Psoas muscle (tissue), 8 donors: ENCODE data around the gene S100A10. TPM values are rescaled to one million over a fixed set of nuclear protein-coding genes. Genes with fewer than 3 reads are reported as not detected.

Experiments used
- ATAC-seq, 4 donors: fragments of 200-7000 bp; cut with Tn5 transposase; one replicate each; pipeline ENCODE4 v1.9.1; 2020; ENCODE audit warnings: moderate library complexity in 3 of 4, mild to moderate bottlenecking in 2 of 4
- DNase-seq, 2 donors: peaks; one replicate each; pipeline ENCODE4 v3.0.0-alpha.2; 2020
- H3K27ac ChIP-seq: fragments of 200-600 bp; one replicate; pipeline ENCODE4 v1.8.0; 2022
- H3K27me3 ChIP-seq, 3 donors: fragments of 200-600 bp in 1 of 3; one replicate each; pipeline versions ENCODE4 v1.6.1 to v1.8.0; 2013 to 2022; ENCODE audit warnings: low read length in 2 of 3, mild to moderate bottlenecking in 2 of 3, moderate library complexity in 1 of 3; ENCODE audit not compliant: insufficient read depth in 3 of 3
- H3K36me3 ChIP-seq, 2 donors: fragments of 200-600 bp in 1 of 2; one replicate each; pipeline versions ENCODE4 v1.6.1 to v1.8.0; 2013 to 2022; ENCODE audit warnings: low read depth in 1 of 2, mild to moderate bottlenecking in 1 of 2, moderate library complexity in 1 of 2; ENCODE audit not compliant: insufficient read depth in 1 of 2
- H3K4me1 ChIP-seq: fragments of 200-600 bp; one replicate; pipeline ENCODE4 v1.8.0; 2022
- H3K4me3 ChIP-seq: fragments of 200-600 bp; one replicate; pipeline ENCODE4 v1.8.0; 2022; ENCODE audit warnings: mild to moderate bottlenecking
- H3K9me3 ChIP-seq: fragments of 200-600 bp; one replicate; pipeline ENCODE4 v1.8.0; 2022
- CTCF ChIP-seq: fragments of 200-600 bp; IDR thresholded peaks from one replicate; pipeline ENCODE4 v1.8.0; 2022; ENCODE audit warnings: antibody characterized with exemption
- WGBS, 3 donors: extraction: QIAGEN DNeasy Blood & Tissue Kit; methylation state at CpG; one replicate each; pipeline versions ENCODE4 v1.1.6 to v1.1.7; 2013; 5-methylcytosine and 5-hydroxymethylcytosine counted together
- intact Hi-C, 2 donors: fragments of 100-400 bp; cut with DNase I; formaldehyde crosslinking; loops; one replicate each; pipeline versions ENCODE4 v1.11.0 to v1.14.2; 2022
- polyA plus RNA-seq, 3 donors: library from polyadenylated mRNA; stranded (reverse); fragments of 200-250 nt; gene quantifications; one replicate each; pipeline ENCODE4 v1.2.3, GENCODE V29; 2013
- total RNA-seq, 4 donors: library from RNA; stranded (reverse); fragmentation: NEBNext Ultra II Directional in 2 of 4; extraction: Animal tissue kit (Norgen Biotek cat#: 25700) in 2 of 4; gene quantifications; one replicate each; pipeline versions ENCODE4 v1.2.1 to v1.2.4, GENCODE V29; 2021 to 2023
- donor health status: healthy with polysubstance abuse.
- donor health status: DM: no; HTN: no; CAD: no; lungs with moderate emphysema.
- donor health status: Bipolar disorder and iron deficiency.
- donor health status: healthy.
- donor health status: DM: yes; HTN: yes; CAD: no.
- donor health status: DM: no; HTN: no; CAD: no.
- donor health status: DM: no; HTN: no; CAD: no.
- donor health status: DM: yes; HTN: yes; CAD: no.

S100A10 gene
- total and polyA plus RNA-seq, 7 donors, result 30.5 to 414 (median 61.6) TPM

- intact Hi-C loops, result loop anchor here in 1 of 2 donors (5.0 kb wide), 1 partner anchor 59 kb away; no protein-coding TSS in a partner anchor
- TF ChIP-seq CTCF, result no peak
- 16 to 29% (median 21%) methylated on average over 5 of the region's 5 CpGs for WGBS, 3 donors
- peaks cover 0 to 51% (median 4%) of the 10 kb centered on the region in 3 donors for H3K27me3 ChIP-seq
- ATAC-seq (no peak), DNase-seq (no peak)
- H3K27ac ChIP-seq, result no peak overlapping the region
- H3K4me1 ChIP-seq, result peaks cover 16% of the 10 kb centered on the region
- H3K36me3 ChIP-seq, result no peaks in the 10 kb centered on the region
- H3K4me3 ChIP-seq, result no peak overlapping the region
- H3K9me3 ChIP-seq, result no peaks in the 10 kb centered on the region
These were observed 2.8 kb downstream of the S100A10 start for GRCh38 chr1:151990856-151991198.

GRCh38 chr1:151990058-151990855 lies 3.4 kb downstream of the S100A10 start:
- intact Hi-C loops, result loop anchor here in 1 of 2 donors (5.0 kb wide), 1 partner anchor 58 kb away; no protein-coding TSS in a partner anchor
- H3K4me1 ChIP-seq, result peaks cover 16% of the 10 kb centered on the region
- peak overlapping the region; percentile 7 for H3K27ac ChIP-seq
- WGBS, 3 donors, result 60 to 65% (median 60%) methylated on average over 5 of the region's 5 CpGs
- no peaks in the 10 kb centered on the region for H3K9me3 ChIP-seq
- ATAC-seq (no peak), DNase-seq (no peak)
- no peak overlapping the region for H3K4me3 ChIP-seq
- TF ChIP-seq CTCF, result no peak
- peaks cover 0 to 51% (median 4%) of the 10 kb centered on the region in 3 donors for H3K27me3 ChIP-seq
- H3K36me3 ChIP-seq, result peaks cover 2 to 5% of the 10 kb centered on the region in 2 donors

DNA sequence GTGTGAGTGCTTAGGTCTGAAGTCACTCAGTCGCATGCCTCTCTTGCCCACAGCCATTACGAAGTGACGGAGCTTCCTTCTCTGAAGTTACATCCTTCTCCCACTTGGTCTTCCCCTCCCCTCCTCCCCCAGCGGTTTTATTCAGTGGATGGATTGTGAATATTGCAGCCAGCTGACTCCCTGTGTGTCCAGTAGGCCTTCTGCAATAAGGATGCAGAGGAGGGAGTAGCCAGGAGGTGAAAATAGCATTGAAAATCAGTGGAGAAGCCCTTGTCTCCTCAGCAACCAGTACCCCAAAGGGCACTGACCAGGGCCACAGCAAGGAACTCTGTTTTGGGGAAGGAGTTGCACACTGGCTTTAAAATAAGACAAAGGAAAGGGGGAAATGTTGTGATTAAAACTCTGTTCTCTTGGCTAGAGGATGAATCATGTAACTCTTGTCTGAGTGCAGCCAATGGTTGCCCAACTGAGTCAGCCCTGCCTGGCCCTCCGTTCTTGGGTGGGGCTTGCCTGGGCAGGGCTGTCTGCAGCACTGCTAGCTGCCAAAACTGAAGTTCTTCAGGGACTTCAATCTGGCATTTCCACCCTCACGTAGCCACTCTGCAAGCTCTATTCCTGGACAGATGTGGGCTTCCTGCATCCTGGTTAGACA lies 4.3 kb downstream of the S100A10 start:
- intact Hi-C loops, result no loop called here
- TF ChIP-seq CTCF, result no peak
- 43 to 59% (median 44%) methylated on average over 6 of the region's 6 CpGs for WGBS, 3 donors
- DNase-seq (peak; percentile 78 to 79), ATAC-seq (peak in 3 of 4 donors; percentile 45 to 50 (median 50))
- H3K27ac ChIP-seq, result peak overlapping the region; percentile 32
- no peak overlapping the region for H3K4me3 ChIP-seq
- peaks cover 11 to 14% of the 10 kb centered on the region in 2 donors for H3K36me3 ChIP-seq
- peaks cover 0 to 49% (median 2%) of the 10 kb centered on the region in 3 donors for H3K27me3 ChIP-seq
- peaks cover 16% of the 10 kb centered on the region for H3K4me1 ChIP-seq
- H3K9me3 ChIP-seq, result no peaks in the 10 kb centered on the region

- H3K27ac ChIP-seq, result peak overlapping the region; percentile 32
- intact Hi-C loops, result no loop called here
- peaks cover 16% of the 10 kb centered on the region for H3K4me1 ChIP-seq
- H3K27me3 ChIP-seq, result peaks cover 0 to 40% (median 0%) of the 10 kb centered on the region in 3 donors
- H3K36me3 ChIP-seq, result peaks cover 15 to 22% of the 10 kb centered on the region in 2 donors
- TF ChIP-seq CTCF, result no peak
- DNase-seq (no peak), ATAC-seq (no peak)
- WGBS, 3 donors, result 58 to 67% (median 66%) methylated on average over 2 of the region's 2 CpGs
- H3K9me3 ChIP-seq, result no peaks in the 10 kb centered on the region
- H3K4me3 ChIP-seq, result no peak overlapping the region
These were observed 5.2 kb downstream of the S100A10 start for GRCh38 chr1:151988405-151988923.
